ENCODE data around the gene ACTR1A. TPM values are rescaled to one million over a fixed set of nuclear protein-coding genes. Genes with fewer than 3 reads are reported as not detected.

ACTR1A gene
- total RNA-seq, 1 donor from 2014 or later, result 192 TPM

DNA sequence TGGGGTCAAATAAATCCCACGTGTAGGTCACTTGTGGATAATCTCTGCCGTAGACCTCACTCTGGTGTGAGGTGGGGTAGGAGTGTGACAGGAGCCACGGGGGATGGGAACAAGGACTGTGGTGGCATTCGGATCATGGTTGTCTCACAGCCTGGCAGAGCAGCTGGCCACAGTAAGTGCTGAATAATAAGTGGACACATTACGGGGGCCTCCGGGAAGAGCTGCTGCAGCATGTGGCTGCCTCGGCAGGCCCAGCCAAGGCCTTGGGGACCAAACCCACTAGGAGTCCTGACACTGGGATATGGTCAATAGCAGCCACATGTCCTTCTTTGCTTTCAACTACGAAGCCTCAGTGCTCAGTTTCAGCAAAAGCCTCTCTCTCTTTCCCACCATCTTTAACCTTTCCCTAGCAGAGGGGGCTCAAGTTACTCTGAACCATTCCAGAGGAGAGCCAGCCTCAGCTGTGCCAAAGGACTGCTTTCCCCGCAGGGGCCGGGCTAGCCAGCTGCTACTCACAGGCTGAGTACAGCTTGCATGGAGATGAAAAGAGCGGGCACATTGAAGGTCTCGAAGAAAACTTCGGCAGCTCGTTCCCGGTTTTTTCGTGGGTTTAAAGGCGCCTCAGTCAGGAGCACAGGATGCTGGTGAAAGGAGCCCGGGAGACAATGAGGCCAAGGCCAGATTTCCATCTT is 17.3 kb downstream of the ACTR1A start:
- no peak for DNase-seq (ENCODE audit: low read depth, low spot score)

DNA sequence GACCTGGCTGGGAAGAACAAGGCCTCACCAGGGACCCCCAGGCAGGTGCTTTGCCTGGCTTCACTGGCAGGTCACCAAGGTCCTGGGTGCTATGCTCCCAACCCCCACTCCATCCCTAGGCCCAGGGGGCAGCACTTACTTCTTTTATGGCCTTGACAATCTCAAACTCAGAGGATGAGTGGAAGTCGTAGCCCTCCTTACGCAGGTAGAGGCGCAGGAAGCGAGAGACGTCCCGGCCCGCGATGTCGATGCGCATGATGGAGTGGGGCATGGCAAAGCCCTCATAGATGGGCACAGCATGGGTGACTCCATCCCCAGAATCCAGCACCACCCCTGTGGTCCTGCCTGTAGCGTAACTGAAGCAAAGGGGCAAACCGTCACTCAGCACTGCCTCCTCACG is 18.5 kb downstream of the ACTR1A start:
- DNase-seq (ENCODE audit: low read depth, low spot score), result no peak

DNA sequence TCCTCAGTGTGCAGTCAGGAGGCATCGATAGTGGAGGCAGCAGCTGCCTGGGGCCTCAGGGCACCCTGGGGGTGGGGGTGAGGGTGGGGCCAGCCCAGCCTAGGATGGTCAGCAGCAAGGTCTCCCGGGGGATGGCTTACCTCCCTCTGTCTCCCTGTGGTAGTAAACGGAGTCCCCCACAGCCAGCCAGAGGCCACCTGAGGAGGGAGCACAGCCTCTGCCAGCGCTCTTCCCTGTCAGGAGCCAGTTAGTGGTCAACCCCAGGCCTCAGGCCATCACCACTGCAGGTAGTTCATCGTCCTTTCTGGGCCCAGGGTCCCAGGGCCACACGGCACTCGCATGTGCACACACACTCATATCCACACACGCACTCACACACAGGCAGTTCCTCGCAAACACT is 22.1 kb downstream of the ACTR1A start:
- no peak for DNase-seq (ENCODE audit: low read depth, low spot score)

DNA sequence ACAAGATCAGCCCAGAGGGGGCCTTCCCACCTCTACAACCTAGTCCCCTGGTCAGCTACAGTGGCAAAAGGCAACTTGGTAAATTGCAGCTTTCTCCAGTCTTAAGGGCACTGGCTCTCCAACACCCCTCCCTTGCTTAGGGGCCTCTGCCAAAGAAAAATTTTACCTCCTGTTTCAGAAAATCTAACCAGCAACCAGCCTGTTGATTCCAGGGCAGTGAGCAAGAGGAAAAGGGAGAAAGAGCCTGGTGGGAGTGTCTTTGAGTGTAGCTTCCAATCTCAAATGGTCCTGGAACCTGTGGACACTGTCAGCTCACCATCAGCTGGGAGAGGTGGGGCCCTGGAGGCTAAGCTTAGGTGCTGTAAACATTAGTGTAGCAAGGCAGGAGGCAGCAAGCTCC is 22.9 kb downstream of the ACTR1A start:
- DNase-seq (ENCODE audit: low read depth, low spot score), result no peak

DNA sequence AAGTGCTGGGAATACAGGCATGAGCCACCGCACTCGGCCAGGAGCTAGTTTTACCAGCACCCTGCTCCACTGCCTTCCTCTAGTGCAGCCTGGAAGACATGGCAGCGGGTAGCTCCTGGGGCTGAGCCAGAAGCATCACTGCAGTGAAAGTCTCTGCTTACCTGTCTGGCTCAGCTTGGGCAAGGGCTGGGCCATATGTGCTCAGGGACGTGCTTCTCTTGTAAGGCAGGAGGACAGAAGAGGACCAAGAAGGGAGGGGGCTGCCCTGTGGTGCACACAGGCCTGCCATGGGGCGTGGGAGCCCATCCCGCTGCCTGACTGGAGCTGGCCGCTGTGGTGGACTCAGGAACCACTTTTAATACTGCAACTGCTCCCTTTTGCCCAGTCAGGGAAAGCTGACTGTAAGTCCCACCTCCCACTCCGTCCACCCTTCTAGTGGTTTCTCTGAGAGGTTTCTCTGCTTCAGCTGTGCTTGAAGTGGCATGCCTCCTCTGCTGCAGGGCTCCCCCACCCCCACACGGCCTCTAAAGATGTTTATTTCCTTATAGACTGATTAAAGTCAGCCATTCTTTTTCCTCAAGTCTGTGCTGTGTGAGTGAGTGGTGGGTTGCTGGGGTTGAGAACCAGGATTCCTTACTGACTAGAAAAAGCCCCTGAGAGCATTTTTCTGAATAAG is 25.9 kb downstream of the ACTR1A start:
- DNase-seq (ENCODE audit: low read depth, low spot score), result no peak

DNA sequence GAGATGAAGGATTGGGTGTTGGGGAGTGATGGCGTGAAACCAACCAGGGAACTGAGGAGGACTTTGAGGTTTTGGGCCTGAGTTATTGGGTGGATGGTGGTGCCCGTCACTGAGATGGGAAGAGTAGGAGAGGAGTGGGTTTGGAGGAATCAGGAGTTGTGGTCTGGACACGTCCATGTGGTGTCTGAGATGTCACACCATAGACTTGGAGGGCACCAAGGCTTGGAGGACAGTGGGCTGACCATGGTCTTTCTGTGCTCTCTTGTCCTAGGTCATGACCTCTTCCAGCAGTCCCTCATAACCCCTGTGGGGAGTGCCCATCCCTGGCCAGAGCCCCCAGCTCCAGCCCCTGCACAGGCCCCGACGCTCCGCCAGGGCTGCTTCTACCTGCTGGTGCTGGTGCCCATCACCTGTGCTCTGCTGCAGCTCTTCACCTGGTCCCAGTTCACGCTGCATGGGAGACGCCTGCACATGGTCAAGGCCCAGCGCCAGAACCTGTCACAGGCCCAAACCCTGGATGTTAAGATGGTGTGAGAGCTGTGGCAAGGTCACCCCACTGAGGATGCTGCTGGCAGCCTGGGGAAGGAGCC is 27.0 kb downstream of the ACTR1A start:
- no peak for DNase-seq (ENCODE audit: low read depth, low spot score)

DNA sequence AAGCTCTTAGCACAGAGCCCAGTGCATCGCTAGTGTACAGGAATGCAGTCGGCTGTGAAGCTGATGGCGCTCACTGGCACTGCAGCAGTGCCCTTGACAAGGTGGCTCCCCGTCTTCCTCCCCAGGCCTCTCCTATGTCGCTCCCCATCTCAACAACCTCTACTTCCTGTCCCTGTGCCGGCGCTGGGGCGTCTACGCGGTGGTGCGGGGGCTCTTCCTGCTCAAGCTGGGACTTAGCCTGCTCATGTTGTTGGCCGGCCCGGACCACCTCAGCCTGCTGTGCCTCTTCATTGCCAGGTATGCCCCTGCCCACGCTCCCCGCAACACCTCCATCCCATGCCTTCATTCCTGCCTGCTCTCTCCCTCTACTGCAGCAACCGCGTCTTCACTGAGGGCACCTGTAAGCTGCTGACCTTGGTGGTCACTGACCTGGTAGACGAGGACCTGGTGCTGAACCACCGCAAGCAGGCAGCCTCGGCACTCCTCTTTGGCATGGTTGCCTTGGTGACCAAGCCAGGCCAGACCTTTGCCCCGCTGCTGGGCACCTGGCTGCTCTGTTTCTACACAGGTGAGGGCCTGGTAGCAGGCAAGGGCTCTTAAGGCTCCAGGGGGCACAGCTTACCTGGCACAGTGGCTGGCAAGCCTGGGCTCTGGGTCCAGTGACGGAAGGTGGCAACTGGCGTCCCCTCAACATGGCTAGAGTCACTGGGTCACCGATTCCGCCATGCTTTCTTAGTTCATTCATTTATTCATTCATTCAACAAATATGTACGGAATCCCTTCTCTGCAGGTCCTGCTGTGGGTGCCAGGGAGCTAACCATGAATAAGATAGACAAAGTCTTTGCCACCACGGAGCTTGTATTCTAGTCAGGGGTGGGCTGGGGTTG is 28.8 kb downstream of the ACTR1A start:
- DNase-seq (ENCODE audit: low read depth, low spot score), result no peak

DNA sequence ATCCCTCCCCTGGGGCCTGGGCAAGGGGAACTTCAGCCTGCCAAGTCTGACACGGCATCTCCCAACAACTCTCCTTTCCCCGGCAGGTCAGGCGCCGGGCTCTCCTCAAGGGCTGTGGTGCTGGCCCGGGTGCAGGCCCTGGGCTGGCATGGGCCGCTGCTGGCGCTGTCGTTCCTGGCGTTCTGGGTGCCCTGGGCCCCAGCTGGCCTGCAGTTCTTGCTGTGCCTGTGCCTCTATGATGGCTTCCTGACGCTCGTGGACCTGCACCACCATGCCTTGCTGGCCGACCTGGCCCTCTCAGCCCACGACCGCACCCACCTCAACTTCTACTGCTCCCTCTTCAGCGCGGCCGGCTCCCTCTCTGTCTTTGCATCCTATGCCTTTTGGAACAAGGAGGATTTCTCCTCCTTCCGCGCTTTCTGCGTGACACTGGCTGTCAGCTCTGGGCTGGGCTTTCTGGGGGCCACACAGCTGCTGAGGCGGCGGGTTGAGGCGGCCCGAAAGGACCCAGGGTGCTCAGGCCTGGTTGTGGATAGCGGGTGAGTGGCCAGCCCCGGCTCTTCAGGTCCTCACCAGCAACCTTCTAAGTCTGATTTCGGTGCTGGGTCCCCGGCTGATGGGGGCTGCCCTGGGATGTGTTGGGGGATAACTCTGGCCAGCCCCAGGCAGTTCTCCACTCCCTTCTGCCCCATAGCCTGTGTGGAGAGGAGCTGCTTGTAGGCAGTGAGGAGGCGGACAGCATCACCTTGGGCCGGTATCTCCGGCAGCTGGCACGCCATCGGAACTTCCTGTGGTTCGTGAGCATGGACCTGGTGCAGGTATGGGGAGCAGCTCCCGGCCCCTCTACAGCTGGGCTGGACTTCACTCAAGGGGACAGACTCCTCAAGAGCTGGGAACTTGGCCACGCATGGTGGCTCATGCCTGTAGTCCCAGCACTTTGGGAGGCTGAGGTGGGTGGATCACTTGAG is 31.6 kb downstream of the ACTR1A start:
- DNase-seq (ENCODE audit: low read depth, low spot score), result no peak

DNA sequence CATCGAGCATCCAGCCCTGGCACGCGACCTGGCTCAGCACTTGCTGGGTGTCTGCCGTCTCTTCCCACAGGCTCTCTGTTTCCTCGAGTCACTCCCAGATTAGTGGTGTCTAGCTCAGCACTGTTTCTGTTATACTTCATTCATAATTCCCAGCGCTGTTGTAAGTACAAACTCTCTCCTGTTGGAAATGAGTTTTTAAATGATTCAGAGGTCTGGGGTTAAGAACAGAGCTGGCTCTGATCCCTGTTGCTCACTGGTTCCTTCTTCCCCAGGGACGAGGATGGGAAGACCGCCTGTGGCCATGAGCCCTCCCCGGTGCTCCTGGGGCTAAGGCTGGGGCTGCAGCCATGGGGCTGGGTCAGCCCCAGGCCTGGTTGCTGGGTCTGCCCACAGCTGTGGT is 33.8 kb downstream of the ACTR1A start:
- DNase-seq (ENCODE audit: low read depth, low spot score), result no peak

DNA sequence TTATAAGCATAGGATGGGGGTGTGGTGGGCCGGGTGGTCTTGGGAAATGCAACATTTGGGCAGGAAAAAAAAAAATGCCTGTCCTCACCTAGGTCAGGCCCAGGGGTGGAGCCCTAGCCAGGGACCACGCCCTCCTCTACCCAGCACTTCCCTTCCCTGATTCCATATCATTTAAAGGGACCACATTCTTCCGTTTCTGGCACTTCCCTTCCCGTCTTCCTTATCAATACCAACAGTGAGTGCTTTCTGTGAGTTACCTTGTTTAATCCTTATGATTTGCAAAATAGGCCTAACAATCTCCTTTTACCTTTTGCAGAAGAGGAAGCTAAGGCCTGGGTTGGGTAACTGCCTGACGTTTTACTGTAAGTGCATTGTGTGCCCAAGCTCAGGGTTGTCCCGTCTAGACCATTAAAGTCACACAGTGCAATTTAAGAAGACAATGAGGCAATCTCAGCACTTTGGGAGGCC is 34.5 kb downstream of the ACTR1A start:
- no peak for DNase-seq (ENCODE audit: low read depth, low spot score)

DNA sequence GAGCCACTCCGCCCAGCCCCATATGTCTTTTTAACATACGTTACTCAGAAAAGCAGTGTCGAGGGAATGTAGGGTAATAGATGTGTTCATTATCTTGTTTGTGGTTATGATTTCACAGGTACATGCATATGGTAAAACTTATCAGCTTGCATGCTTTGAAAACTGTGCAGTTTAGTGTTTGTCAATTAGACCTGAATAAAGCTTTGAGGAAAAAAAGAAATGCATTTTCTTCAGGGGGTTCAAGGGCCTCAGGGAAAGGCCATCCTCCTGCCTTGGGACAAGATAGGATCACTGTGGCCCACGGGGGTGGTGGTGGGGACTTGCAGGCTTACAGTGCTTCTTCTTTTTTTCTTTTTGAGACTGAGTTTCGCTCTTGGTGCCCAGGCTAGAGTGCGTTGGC is 35.2 kb downstream of the ACTR1A start:
- DNase-seq (ENCODE audit: low read depth, low spot score), result no peak

DNA sequence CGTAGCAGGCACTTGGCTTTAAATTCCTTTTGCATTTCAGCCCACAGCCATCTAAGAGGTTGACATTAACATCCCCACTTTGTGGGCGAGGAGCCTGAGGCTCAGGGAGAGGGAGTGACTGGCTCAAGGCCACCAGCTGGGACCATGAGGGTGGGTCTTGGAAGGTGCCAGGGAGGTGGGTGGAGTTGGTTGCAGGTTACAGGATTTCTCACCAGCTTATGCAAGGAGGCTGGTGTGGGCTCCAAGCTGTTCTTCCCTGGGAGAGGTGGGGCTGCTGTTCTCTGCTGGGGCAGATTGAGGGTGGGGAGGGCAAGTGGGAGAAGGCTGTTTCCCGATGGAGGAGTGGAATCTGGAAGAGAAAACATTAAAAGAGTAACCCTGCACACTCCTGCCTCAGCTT is 37.0 kb downstream of the ACTR1A start:
- no peak for DNase-seq (ENCODE audit: low read depth, low spot score)

DNA sequence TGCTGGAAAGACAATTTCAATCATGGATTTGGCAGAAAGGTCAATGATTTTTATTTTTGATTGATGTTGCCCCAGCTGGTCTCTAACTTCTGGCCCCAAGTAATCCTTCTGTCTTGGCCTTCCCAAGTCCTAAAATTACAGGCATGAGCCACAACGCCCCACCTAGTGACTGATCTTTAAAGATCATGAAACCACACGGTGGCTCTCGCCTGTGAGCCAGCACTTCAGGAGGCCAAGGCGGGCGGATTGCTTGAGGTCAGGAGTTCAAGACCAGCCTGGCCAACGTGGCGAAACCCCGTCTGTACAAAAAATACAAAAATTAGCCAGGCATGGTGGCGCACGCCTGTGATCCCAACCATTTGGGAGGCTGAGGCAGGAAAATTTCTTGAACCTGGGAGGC is 38.5 kb downstream of the ACTR1A start:
- no peak for DNase-seq (ENCODE audit: low read depth, low spot score)

DNA sequence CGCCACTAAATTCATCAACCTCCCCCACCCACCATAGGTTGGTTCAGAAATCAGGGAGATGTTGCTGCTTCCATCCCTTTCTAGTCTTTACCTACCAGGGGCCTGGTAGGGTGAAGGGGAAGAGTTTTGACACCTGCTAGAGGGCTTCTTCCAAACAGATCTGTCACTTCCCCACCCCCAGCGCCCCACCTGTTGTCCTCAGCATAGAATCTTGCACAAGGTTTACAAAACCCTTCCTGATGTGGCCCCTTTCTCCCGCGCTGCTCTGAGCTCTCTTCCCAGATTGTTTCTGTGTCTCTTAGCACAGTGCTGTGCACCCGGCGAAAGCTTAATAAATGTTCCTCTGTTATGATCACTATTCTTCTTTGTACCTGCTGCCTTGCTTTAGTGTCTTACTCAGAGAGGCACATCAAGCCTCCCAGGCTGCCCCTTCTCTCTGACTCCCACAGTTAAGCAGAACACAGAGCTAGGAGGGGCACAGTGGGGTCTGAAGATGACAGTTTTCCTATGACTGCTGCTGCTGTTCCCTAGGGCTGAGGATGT is 39.9 kb downstream of the ACTR1A start:
- no peak for DNase-seq (ENCODE audit: low read depth, low spot score)

DNA sequence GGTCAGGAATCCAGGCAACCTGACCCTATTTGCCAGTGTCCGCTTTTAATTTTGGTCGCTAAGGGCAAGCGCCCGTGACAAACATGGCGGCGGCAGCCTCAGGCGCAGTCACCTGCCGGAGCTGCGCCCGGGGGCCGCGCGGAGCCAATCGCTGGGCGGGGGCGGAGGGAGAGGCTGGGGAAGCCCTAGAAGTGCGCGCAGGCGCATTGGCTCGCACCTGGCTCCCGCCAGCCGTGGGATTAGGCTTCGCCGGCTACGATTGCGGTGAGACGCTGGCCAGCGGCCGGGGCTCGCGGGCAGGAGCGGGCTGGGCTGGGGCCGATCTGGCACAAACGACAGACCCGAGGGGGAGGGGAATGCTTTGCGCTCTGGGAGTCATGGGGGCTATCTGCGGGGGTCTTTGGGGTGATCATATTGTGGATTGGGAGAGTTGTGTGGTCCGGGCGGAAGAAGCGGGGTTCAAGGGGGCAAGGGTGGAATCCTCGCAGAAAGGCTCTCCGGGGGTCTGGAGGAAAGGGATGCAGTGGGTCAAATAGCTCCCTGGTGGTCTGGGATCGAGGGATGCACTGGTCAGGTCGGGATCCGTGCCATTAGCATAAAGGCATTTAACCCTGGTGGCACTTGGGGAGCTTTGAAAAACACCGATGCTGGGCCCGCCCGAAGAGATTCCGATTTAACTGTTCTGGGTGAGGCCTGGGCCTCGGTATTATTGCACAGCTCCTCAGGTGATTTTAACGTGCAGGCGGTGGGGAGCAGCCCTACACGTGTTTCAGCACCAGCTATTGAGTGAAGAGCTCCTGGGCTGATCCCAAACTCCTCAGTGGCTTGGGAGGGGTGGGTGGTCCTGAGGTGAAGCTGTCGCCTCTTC is 41.1 kb downstream of the ACTR1A start:
- DNase-seq (ENCODE audit: low read depth, low spot score), result no peak

DNA sequence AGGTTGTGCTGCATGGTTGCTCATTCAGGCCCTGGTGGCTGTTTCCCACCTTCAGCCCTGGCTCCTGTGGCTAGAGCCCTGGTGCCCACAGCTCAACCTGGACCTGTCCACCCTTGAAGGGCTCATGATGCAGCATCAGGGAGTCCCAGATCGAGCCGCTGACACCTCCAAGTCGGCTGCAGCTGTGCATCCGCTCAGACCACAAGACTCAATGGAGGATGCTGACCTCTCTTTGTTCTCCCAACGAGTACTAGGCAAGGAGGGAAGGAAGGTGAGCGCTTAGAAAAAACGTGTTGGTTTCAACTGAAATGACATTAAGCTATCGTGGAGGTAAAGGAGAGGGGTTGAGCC is 41.7 kb downstream of the ACTR1A start:
- no peak for DNase-seq (ENCODE audit: low read depth, low spot score)

DNA sequence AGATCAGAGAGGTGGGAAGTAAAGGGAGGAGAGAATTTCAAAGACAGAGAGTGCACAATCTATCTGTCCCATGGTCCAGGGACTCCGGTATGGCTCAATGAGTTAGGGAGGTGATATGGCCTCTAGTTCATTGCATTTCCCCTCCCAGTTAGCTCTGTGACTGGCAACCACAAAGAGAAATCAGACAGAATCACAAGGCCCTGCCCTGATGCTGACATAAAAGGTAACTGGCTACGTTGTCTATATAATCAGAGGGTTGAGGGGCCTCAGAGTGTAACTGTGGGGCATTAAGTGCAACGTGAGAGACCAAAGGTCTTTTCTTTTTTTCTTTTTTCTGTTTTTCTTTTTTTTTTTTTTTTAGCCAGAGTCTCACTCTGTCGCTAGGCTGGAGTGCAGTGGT is 43.9 kb downstream of the ACTR1A start:
- DNase-seq (ENCODE audit: low read depth, low spot score), result no peak

DNA sequence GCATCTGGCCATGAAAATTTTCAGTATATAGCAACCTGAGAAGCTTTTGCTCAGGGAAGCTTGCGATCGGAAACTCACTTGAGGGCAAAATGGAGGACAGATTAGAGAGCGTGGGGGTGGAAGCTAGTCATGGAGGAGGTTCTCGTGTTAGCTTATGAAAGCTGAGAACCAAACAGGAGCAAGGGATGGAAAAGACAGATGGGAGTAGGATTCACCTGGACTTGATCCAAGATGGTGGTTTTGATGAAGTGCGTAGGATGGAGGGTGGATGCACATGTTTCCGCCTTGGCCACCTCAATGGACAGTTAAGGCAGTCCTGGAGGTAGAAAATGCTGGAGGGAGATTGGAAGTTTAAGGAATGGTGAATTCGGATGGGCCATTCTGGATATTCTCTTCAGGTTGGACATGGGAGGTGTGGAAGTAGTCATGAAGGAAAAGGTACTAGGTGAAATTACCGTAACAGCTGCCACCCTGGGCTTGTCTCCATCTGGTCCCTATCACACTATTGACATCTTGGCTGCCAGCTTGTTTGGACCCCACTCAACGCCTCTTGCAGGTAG is 44.8 kb downstream of the ACTR1A start:
- no peak for DNase-seq (ENCODE audit: low read depth, low spot score)

DNA sequence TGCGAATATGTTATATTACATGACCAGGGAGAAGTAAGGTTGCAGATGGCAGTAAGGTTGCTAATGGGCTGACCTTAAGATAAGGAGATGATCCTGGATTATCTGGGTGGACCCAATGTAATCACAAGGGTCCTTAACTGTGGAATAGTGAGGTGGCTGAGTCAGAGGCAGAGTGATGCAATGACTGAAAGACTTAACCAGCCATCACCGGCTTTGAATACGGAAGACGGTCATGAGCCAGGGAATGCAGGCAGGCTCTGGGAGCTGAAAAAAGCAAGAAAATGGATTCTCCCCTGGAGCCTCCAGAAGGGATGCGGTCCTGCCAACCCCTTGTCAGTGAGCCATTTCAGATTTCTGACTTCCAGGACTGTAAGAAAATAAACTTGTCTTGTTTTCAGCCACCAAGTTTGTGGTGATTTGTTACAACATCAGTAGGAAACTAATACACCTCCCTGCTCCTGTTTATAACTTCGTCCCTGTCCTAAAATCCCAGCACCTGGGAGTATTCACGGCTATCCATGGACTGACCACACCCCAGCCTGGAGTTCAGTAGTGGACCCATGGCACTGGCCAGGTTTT is 46.5 kb downstream of the ACTR1A start:
- DNase-seq (ENCODE audit: low read depth, low spot score), result no peak

Data from pulmonary artery endothelial cell (primary cell).